Measurements from ENCODE around the gene RFPL2.

RFPL2 gene

DNA sequence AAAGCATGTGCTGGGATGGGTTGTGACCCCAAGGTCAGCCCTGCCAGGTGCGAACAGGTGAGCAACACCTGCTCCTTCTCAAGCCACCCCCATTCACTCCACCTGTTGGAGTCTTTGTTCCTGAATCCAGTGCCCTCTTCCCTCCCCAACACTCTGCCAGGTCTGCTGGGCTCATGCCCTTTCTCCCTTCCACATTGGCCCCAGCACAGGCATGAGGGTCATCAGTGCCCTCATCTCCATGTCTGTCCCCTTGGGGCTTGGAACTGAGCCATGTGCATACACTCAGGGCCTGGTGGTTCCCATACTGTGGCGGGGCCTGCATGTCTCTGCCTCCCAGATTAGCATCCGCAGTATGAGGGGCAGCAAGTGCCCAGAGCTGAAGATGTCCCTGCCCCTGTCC lies 19.1 kb downstream of the RFPL2 start:
- no peak overlapping the region for H3K4me3 ChIP-seq (ENCODE audit: low read depth, low read length)
- DNase-seq (ENCODE audit: low read depth) = no peak
- TF ChIP-seq, protein P1, sequence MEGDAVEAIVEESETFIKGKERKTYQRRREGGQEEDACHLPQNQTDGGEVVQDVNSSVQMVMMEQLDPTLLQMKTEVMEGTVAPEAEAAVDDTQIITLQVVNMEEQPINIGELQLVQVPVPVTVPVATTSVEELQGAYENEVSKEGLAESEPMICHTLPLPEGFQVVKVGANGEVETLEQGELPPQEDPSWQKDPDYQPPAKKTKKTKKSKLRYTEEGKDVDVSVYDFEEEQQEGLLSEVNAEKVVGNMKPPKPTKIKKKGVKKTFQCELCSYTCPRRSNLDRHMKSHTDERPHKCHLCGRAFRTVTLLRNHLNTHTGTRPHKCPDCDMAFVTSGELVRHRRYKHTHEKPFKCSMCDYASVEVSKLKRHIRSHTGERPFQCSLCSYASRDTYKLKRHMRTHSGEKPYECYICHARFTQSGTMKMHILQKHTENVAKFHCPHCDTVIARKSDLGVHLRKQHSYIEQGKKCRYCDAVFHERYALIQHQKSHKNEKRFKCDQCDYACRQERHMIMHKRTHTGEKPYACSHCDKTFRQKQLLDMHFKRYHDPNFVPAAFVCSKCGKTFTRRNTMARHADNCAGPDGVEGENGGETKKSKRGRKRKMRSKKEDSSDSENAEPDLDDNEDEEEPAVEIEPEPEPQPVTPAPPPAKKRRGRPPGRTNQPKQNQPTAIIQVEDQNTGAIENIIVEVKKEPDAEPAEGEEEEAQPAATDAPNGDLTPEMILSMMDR (IDR thresholded peaks at IDR 0.05; ENCODE audit: low read depth, low read length, missing control alignments) = no peak
- in situ Hi-C loops (cut with HindIII; ENCODE audit: low sequenced_read_pairs) = no loop called here

DNA sequence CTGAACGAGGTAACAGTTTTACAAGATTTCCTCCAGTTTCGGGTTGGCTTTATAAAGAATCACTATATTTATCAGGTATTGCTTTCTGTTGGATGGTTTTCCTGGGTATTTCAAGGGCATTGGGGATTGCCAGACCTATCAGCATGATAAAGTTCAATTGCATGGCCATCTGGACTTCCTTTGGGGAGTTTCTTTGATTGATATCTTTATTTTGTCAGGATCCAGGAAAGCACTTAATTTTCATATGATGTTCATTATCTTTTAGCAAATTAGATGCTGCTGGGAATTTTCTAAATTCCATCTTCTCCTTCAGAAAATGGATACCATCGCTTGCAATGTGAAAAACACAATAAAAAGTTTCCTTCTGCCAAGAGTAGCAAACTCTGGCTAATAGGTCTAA lies 21.2 kb downstream of the RFPL2 start:
- in situ Hi-C loops (cut with HindIII; ENCODE audit: low sequenced_read_pairs) = no loop called here
- TF ChIP-seq, protein P1 (IDR thresholded peaks at IDR 0.05; ENCODE audit: low read depth, low read length, missing control alignments) = no peak
- no peak for DNase-seq (ENCODE audit: low read depth)
- no peak overlapping the region for H3K4me3 ChIP-seq (ENCODE audit: low read depth, low read length)

DNA sequence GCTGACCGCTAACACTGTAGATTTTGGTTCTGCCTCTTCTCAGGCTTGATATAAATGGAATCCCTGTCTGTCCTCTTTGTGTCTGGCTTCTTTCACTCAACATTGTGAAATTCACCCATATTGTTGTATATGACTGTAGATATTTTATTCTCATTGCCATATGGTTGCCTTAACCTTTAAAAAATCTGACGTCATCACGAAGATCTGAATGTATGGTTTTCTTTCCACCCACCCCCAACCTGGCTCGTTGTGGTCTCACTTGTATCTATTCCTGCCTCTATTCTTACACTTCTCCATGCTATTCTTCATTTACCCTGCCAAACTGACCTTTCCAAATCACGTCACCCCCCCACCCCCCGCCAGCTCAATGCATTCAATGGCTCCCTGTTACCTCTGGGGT lies 23.8 kb downstream of the RFPL2 start:
- no peak overlapping the region for H3K4me3 ChIP-seq (ENCODE audit: low read depth, low read length)
- DNase-seq (ENCODE audit: low read depth) = no peak
- TF ChIP-seq, protein P1 (IDR thresholded peaks at IDR 0.05; ENCODE audit: low read depth, low read length, missing control alignments) = no peak
- in situ Hi-C loops (cut with HindIII; ENCODE audit: low sequenced_read_pairs) = no loop called here

DNA sequence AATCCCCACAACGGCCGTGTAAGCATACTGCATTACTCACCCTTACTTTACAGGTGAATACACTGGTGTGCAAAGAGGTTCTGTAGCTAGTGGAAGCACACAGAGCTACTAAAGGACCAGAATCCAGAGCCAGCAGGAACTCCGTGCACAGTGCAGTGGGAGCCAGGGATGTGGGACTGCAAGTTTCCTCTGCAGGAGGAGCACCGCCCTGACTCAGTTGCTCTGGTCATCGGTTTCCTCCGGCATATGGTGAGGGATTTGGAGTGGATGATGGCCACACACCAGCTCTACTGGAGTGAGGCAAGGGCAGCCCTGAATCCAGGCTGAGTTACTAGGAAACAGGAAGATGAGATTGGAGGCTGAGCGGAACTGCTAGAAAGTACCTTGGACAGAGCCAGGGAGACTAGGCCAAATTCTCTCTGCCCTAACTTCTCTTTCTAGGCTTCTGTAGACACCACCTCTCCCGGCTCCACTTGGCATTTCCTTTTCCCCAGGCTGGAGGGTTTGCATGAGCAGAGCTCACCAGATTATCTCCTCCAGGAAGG lies 27.6 kb downstream of the RFPL2 start:
- TF ChIP-seq, protein P1 (IDR thresholded peaks at IDR 0.05; ENCODE audit: low read depth, low read length, missing control alignments) = no peak
- DNase-seq (ENCODE audit: low read depth) = no peak
- in situ Hi-C loops (cut with HindIII; ENCODE audit: low sequenced_read_pairs) = no loop called here
- H3K4me3 ChIP-seq (ENCODE audit: low read depth, low read length) = no peak overlapping the region

DNA sequence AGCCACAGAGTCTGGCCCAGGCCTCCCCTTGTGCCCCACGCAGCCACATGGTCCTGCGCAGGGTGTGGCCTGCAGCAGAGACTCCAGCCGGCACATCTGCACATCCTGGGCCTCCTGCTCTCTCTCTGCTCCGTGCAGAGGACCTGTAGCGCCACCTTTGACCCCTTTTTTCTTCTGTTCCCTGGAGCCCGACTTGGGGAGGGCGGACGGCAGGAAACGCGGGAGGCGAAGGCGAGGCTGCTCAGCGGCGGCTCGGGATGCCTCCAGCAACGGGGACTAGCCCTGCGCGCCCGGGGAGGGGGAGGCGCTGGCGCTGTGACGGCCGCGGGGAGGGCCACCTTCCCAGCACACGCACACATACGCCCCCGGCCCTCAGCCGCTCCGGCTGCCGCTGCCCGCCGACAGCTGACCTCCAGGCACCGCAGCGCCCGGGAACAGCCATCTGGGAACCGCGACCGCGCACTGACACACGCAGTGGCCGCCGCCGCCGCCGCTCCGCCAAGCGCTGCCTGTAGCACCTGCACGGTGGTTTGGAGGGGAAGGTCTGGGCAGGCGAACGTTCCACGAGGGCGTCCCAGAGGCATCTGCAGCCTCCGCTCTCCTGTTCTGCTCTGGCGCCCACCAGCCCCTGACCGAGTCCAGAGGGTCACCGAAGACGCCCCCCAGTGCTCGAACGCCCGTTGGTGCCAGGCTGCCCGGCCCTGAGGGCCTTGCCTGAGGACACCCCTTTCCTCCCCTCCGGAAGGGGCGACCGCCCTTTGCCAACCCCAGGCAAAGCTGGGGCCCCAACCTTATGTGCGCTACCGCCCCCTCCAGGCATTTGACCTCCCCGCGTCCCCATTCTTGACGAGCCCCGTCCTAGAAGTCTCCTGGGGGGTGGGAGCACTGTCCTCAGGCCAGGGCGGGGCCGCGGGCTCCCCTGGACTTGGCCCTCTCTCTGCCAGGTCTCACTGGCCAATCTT lies 28.9 kb downstream of the RFPL2 start:
- TF ChIP-seq, protein P1 (IDR thresholded peaks at IDR 0.05; ENCODE audit: low read depth, low read length, missing control alignments) = no peak
- in situ Hi-C loops (cut with HindIII; ENCODE audit: low sequenced_read_pairs) = no loop called here
- no peak overlapping the region for H3K4me3 ChIP-seq (ENCODE audit: low read depth, low read length)
- no peak for DNase-seq (ENCODE audit: low read depth)

DNA sequence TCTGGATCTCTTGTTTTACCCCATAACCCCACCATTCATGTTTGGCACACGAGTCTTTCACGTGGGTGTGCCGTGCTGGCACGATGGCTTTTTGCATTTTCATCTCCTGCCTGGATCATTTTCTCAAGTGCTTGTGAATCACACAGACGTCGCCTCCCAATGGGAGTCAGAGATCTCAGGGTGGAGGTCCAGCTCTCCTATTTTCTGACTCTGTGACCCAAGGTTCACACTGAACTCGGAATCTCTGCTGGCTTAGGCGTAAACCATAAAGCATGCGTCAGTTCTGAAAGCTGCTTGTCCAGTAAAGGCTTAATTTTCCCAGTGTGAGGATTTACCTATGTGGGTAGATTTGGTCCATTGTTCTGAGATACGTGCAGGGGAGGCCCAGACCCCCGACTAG lies 29.8 kb downstream of the RFPL2 start:
- no peak overlapping the region for H3K4me3 ChIP-seq (ENCODE audit: low read depth, low read length)
- TF ChIP-seq, protein P1 (IDR thresholded peaks at IDR 0.05; ENCODE audit: low read depth, low read length, missing control alignments) = no peak
- no peak for DNase-seq (ENCODE audit: low read depth)
- in situ Hi-C loops (cut with HindIII; ENCODE audit: low sequenced_read_pairs) = no loop called here
